SK-N-SH (cell line): Measurements from ENCODE around the gene CHL1. TPM values are rescaled to one million over a fixed set of nuclear protein-coding genes. Genes with fewer than 3 reads are reported as not detected.

Experiments
- CTCF ChIA-PET: fragments of 300-600, 350-600 bp; formaldehyde crosslinking; extraction: SDS; loops from one replicate; lab custom pipeline; 2021; lab: Yijun Ruan, JAX
- POLR2A ChIA-PET: fragments of 350-600 bp; sonication (Branson Sonifier 250); formaldehyde crosslinking; extraction: SDS; loops from one replicate; lab custom pipeline; 2020; ENCODE audit warnings: antibody characterized with exemption, inconsistent platforms; lab: Yijun Ruan, JAX
- DNase-seq: peaks from one replicate; pipeline ENCODE4 v3.0.0; 2012
- H2AFZ ChIP-seq: fragments of 200-600 bp; sonication (generic); 2 replicates; pipeline ENCODE4 v1.8.1; 2016; ENCODE audit warnings: antibody characterized with exemption, mild to moderate bottlenecking, low read depth
- H3F3A ChIP-seq: fragments of 200-600 bp; sonication (generic); replicated peaks from 2 replicates; pipeline ENCODE3; 2016; ENCODE audit warnings: antibody characterized with exemption, mild to moderate bottlenecking; ENCODE audit not compliant: insufficient read depth
- H3K27ac ChIP-seq, 2 experiments: fragments of 200-500 bp in 1 of 2; fragments of 200-600 bp in 1 of 2; sonication (Bioruptor generic) in 1 of 2; sonication (generic), shearing (Covaris generic) in 1 of 2; 2 replicates each; pipeline versions ENCODE4 v1.5.1 to v1.6.1; 2014 to 2016; ENCODE audit warnings: low read depth in 2 of 2, inconsistent platforms in 1 of 2, low read length in 1 of 2, mild to moderate bottlenecking in 1 of 2, mixed read lengths in 1 of 2
- H3K27me3 ChIP-seq: fragments of 200-600 bp; sonication (generic), shearing (Covaris generic); 2 replicates; pipeline ENCODE4 v1.6.1; 2016; ENCODE audit warnings: mixed run types; ENCODE audit not compliant: insufficient read depth
- H3K36me3 ChIP-seq, 2 experiments: fragments of 200-500 bp in 1 of 2; fragments of 200-600 bp in 1 of 2; sonication (Bioruptor generic) in 1 of 2; sonication (generic) in 1 of 2; replicated peaks in 1 of 2; 2 replicates each; pipeline versions ENCODE3 to v1.5.1; 2014 to 2016; ENCODE audit warnings: low read length in 1 of 2, mild to moderate bottlenecking in 1 of 2; ENCODE audit not compliant: insufficient read depth in 2 of 2, control insufficient read depth in 1 of 2
- H3K4me1 ChIP-seq, 2 experiments: fragments of 200-500 bp in 1 of 2; fragments of 200-600 bp in 1 of 2; sonication (Bioruptor generic) in 1 of 2; sonication (generic), shearing (Covaris generic) in 1 of 2; 2 replicates each; pipeline versions ENCODE4 v1.5.1 to v1.6.1; 2014 to 2016; ENCODE audit warnings: low read depth in 1 of 2, low read length in 1 of 2, mixed run types in 1 of 2; ENCODE audit not compliant: insufficient read depth in 2 of 2, control insufficient read depth in 1 of 2
- H3K4me2 ChIP-seq: fragments of 200-600 bp; sonication (generic), shearing (Covaris generic); 2 replicates; pipeline ENCODE4 v1.6.1; 2017; ENCODE audit warnings: mixed run types
- H3K4me3 ChIP-seq, 2 experiments: fragments of 200-500 bp in 1 of 2; fragments of 200-600 bp in 1 of 2; sonication (Bioruptor generic) in 1 of 2; sonication (generic), shearing (Covaris generic) in 1 of 2; 2 replicates each; pipeline versions ENCODE4 v1.5.1 to v1.8.1; 2014 to 2016; ENCODE audit warnings: low read depth in 2 of 2, inconsistent platforms in 1 of 2, low read length in 1 of 2, mild to moderate bottlenecking in 1 of 2, mixed read lengths in 1 of 2, moderate library complexity in 1 of 2
- H3K79me2 ChIP-seq: fragments of 200-600 bp; sonication (generic); 2 replicates; pipeline ENCODE4 v1.8.1; 2017; ENCODE audit warnings: mild to moderate bottlenecking; ENCODE audit not compliant: insufficient read depth
- H3K9ac ChIP-seq: fragments of 200-600 bp; sonication (generic); 2 replicates; pipeline ENCODE4 v1.6.1; 2017; ENCODE audit warnings: mixed run types
- H3K9me2 ChIP-seq: fragments of 200-600 bp; sonication (generic); 2 replicates; pipeline ENCODE4 v1.6.1; 2017; ENCODE audit warnings: mixed run types
- H3K9me3 ChIP-seq: fragments of 200-600 bp; sonication (generic); 2 replicates; pipeline ENCODE4 v1.6.1; 2017; ENCODE audit warnings: mixed run types, mild to moderate bottlenecking, moderate library complexity
- H4K20me1 ChIP-seq: fragments of 200-600 bp; sonication (generic); 2 replicates; pipeline ENCODE4 v1.6.1; 2017; ENCODE audit warnings: mild to moderate bottlenecking, mixed run types; ENCODE audit not compliant: insufficient read depth
- CHD2 ChIP-seq: fragments of 150-350 bp; IDR thresholded peaks from 2 replicates; pipeline ENCODE4 v1.6.1; 2018; ENCODE audit warnings: low read length; ENCODE audit not compliant: partially characterized antibody
- CTCF ChIP-seq: fragments of 200-600 bp; sonication (generic); IDR thresholded peaks from 2 replicates; pipeline ENCODE4 v1.6.1; 2017; ENCODE audit warnings: antibody characterized with exemption, mild to moderate bottlenecking, moderate library complexity
- EP300 ChIP-seq, 2 experiments: IDR thresholded peaks; 2 replicates each; pipeline versions ENCODE4 v1.4.0 to v1.6.1; 2012; ENCODE audit warnings: borderline replicate concordance in 1 of 2, low read depth in 1 of 2, low read length in 1 of 2
- EZH2phosphoT487 ChIP-seq: fragments of 200-600 bp; sonication (generic); IDR thresholded peaks from 2 replicates; pipeline ENCODE4 v1.6.1; 2017; ENCODE audit warnings: low read depth, mixed run types, mild to moderate bottlenecking, antibody characterized with exemption, moderate library complexity, borderline replicate concordance
- FOSL2 ChIP-seq: IDR thresholded peaks from 2 replicates; pipeline ENCODE4 v1.4.0; 2012; ENCODE audit warnings: low read depth, mild to moderate bottlenecking, moderate library complexity, borderline replicate concordance
- FOXJ3 ChIP-seq: sonication (generic); formaldehyde crosslinking; IDR thresholded peaks from 2 replicates; pipeline ENCODE4 v1.5.1; 2020; ENCODE audit warnings: mild to moderate bottlenecking, missing genetic modification reagents
- FOXM1 ChIP-seq: IDR thresholded peaks from 2 replicates; pipeline ENCODE4 v1.4.0; 2012; ENCODE audit warnings: low read depth, mild to moderate bottlenecking
- IRF3 ChIP-seq: fragments of 150-350 bp; IDR thresholded peaks from 2 replicates; pipeline ENCODE4 v1.6.1; 2016; ENCODE audit warnings: mild to moderate bottlenecking, low read depth, low read length
- MXI1 ChIP-seq: IDR thresholded peaks from 2 replicates; pipeline ENCODE4 v1.6.1; 2012; ENCODE audit warnings: mild to moderate bottlenecking, low read depth, low read length, improper control_type of control experiment
- NFIC ChIP-seq: IDR thresholded peaks from 2 replicates; pipeline ENCODE4 v1.4.0; 2012; ENCODE audit warnings: borderline replicate concordance
- RFX5 ChIP-seq: IDR thresholded peaks from 2 replicates; pipeline ENCODE4 v1.6.1; 2012; ENCODE audit warnings: mild to moderate bottlenecking, improper control_type of control experiment, low read length
- RXRA ChIP-seq: IDR thresholded peaks from 2 replicates; pipeline ENCODE4 v1.4.0; 2012; ENCODE audit warnings: low read depth, mild to moderate bottlenecking, borderline replicate concordance
- SMC3 ChIP-seq: IDR thresholded peaks from 2 replicates; pipeline ENCODE4 v1.6.1; 2012; ENCODE audit warnings: low read depth, low read length, improper control_type of control experiment
- TAF1 ChIP-seq: IDR thresholded peaks from 2 replicates; pipeline ENCODE4 v1.6.1; 2012; ENCODE audit warnings: low read depth, mild to moderate bottlenecking, low read length, moderate library complexity, borderline replicate concordance
- TCF12 ChIP-seq: IDR thresholded peaks from 2 replicates; pipeline ENCODE4 v1.4.0; 2012
- TEAD4 ChIP-seq: IDR thresholded peaks from 2 replicates; pipeline ENCODE4 v1.4.0; 2012; ENCODE audit warnings: mild to moderate bottlenecking, borderline replicate concordance; ENCODE audit not compliant: insufficient read depth
- USF1 ChIP-seq: IDR thresholded peaks from 2 replicates; pipeline ENCODE4 v1.4.0; 2012; ENCODE audit warnings: low read depth, borderline replicate concordance
- USF2 ChIP-seq: fragments of 150-350 bp; IDR thresholded peaks from 2 replicates; pipeline ENCODE4 v1.6.1; 2017; ENCODE audit warnings: antibody characterized with exemption, low read length, low read depth, borderline replicate concordance
- YY1 ChIP-seq: IDR thresholded peaks from 2 replicates; pipeline ENCODE4 v1.4.0; 2012; ENCODE audit warnings: low read depth, mild to moderate bottlenecking
- ZBTB33 ChIP-seq: IDR thresholded peaks from 2 replicates; pipeline ENCODE4 v1.4.0; 2012; ENCODE audit warnings: low read depth, borderline replicate concordance
- WGBS: methylation state at CpG from one replicate; pipeline ENCODE4 v1.1.6; 2017; ENCODE audit warnings: low lambda C conversion rate; 5-methylcytosine and 5-hydroxymethylcytosine counted together
- polyA plus RNA-seq, 3 experiments: library from polyadenylated mRNA; depleted of rRNA; stranded (reverse); fragments of >200 nt; gene quantifications; 2 replicates each; pipeline ENCODE4 v1.2.3, GENCODE V29; 2012

The CHL1 gene
- polyA plus RNA-seq, 1 of the 3 experiments (the other 2 are of a cell fraction) = not detected

- ChIA-PET CTCF (interaction anchor here (0.6 to 11.1 kb wide), 8 partner anchors 7 to 323 kb away, joined by 3 to 265 read pairs (median 6); no protein-coding TSS in a partner anchor), POLR2A (no interaction called here)
- Histone ChIP-seq H3K4me2 (no peak overlapping the region), H3K4me1 (no peaks in the 10 kb centered on the region; a peak in 1 of 4 replicates), H2AFZ (no peak overlapping the region), H3K4me3 (no peak overlapping the region), H3F3A (no peaks in the 10 kb centered on the region), H3K27me3 (no peaks in the 10 kb centered on the region), H3K27ac (no peak overlapping the region), H3K9ac (no peak overlapping the region), H4K20me1 (no peaks in the 10 kb centered on the region), H3K9me2 (no peaks in the 10 kb centered on the region), H3K9me3 (no peaks in the 10 kb centered on the region), H3K36me3 (no peaks in the 10 kb centered on the region), H3K79me2 (no peaks in the 10 kb centered on the region)
- 35% methylated on average over 8 of the region's 8 CpGs for WGBS
- TF ChIP-seq RXRA (no peak), FOXM1 (no peak), EP300 (IDR thresholded peaks at IDR 0.05; ENCODE audit: borderline replicate concordance in 1 of 2, low read depth in 1 of 2, low read length in 1 of 2) (no peak), TEAD4 (no peak), FOSL2 (no peak), IRF3 (no peak), MXI1 (no peak), RFX5 (no peak), YY1 (no peak), USF2 (no peak)
- DNase-seq = no peak
Observed at GRCh38 chr3:355622-356021, 159.1 kb downstream of the CHL1 start.

GRCh38 chr3:356952-357351 is 160.4 kb downstream of the CHL1 start:
- ChIA-PET POLR2A (no interaction called here), CTCF (interaction anchor here (0.6 to 11.1 kb wide), 3 partner anchors 23 to 312 kb away, joined by 3 to 265 read pairs (median 3); no protein-coding TSS in a partner anchor)
- H3K36me3 ChIP-seq = no peaks in the 10 kb centered on the region
- no peaks in the 10 kb centered on the region for H3K27me3 ChIP-seq
- no peaks in the 10 kb centered on the region for H3K79me2 ChIP-seq
- no peaks in the 10 kb centered on the region for H4K20me1 ChIP-seq
- H3K4me3 ChIP-seq = no peak overlapping the region
- H3K4me2 ChIP-seq = no peak overlapping the region
- no peak overlapping the region for H3K9ac ChIP-seq
- H2AFZ ChIP-seq = no peak overlapping the region
- no peak overlapping the region for H3K27ac ChIP-seq
- DNase-seq = no peak
- no peaks in the 10 kb centered on the region for H3K4me1 ChIP-seq
- no peaks in the 10 kb centered on the region for H3K9me3 ChIP-seq
- WGBS = 36% methylated on average over 4 of the region's 4 CpGs
- H3F3A ChIP-seq = no peaks in the 10 kb centered on the region
- no peaks in the 10 kb centered on the region for H3K9me2 ChIP-seq
- TF ChIP-seq RFX5 = no peak
- no peak for TF ChIP-seq CTCF
- TF ChIP-seq EZH2phosphoT487 = no peak
- TF ChIP-seq TCF12 = no peak
- no peak for TF ChIP-seq NFIC
- no peak for TF ChIP-seq CHD2
- no peak for TF ChIP-seq YY1
- no peak for TF ChIP-seq SMC3
- TF ChIP-seq ZBTB33 = no peak
- TF ChIP-seq TAF1 = no peak
- TF ChIP-seq USF1 = no peak
- TF ChIP-seq FOXJ3 = no peak
- TF ChIP-seq MXI1 = no peak
